A549 treated with dexamethasone at 1 μM for 4 hours (cell line): ENCODE data around the gene HMGCR. TPM values are rescaled to one million over a fixed set of nuclear protein-coding genes. Genes with fewer than 3 reads are reported as not detected.

Source experiments
- total RNA-seq: library from RNA; stranded (reverse); fragments of 200-300 nt; extraction: Qiagen RNA extraction; gene quantifications from 5 replicates; pipeline ENCODE4 v1.2.3, GENCODE V29; 2022

The HMGCR gene
- total RNA-seq: 21.5 to 26.5 TPM (median 25.4 TPM) in 5 replicates

DNA sequence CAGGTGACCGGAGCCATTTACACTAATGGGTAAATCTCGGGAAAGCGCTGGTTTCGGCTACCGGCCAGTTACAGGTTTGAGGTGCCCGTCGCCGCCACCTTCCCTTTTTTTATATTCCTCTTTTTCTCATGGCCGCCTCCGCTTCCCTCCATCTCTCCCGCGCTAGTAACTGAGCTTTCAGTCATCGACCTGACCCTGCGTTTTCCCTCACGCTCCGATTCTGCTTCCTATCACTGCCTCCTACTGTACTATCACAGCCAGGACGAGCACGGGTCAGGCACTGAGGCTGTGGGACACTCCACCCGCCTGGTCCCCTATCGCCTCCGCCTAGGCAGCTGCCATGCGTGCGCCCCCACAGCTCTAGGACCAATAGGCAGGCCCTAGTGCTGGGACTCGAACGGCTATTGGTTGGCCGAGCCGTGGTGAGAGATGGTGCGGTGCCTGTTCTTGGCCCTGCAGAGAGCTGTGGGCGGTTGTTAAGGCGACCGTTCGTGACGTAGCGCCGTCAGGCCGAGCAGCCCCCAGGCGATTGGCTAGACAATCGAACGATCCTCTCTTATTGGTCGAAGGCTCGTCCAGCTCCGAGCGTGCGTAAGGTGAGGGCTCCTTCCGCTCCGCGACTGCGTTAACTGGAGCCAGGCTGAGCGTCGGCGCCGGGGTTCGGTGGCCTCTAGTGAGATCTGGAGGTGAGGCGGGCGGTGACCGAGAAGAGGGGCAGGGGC lies at the start of gene HMGCR:
HMGCR (plus strand) TSS at position 606 of the 722 bp plus-strand sequence. CDS start 5,386 bp downstream, outside the sequence.

Other genes starting within 250 kb of the HMGCR start
- 0.03 to 0.06 TPM (median 0.05 TPM) in 4 of 5 replicates, not detected in the other for gene ANKRD31, start 100.3 kb upstream of the HMGCR start, total RNA-seq
- gene CERT1, start 174.4 kb downstream of the HMGCR start, total RNA-seq: 18.9 to 26.4 TPM (median 23.3 TPM) in 5 replicates
- 8.3 to 14.4 TPM (median 12.1 TPM) in 5 replicates for gene POLK, start 174.7 kb downstream of the HMGCR start, total RNA-seq